ENCODE data around the gene CREB3L2.
"Not testable (repeated sequence)": the region's sequence is repeated elsewhere in the genome, so short reads cannot be mapped to it uniquely, and the experiment has no call there.

The CREB3L2 gene

DNA sequence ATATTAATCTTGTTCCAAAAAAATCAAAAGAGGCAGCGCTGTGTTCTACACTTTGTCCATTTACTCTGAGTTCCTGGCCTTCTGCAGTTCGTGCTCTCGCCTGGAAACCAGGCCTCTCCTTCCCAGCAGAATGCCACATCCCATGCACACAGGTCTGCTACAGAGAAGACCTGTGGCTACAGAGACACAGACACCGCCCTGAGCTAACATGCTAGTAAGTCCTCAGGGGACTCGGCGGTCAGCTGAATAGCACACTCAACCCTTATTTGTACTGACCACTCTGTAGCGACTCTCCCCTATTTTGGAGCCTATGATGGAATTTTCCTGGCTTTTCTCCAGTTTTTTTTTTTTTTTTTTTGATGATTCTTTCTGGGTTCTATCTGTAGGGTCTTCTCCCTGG, 12.8 kb downstream of the CREB3L2 start:
- DNase-seq (ENCODE audit: low spot score) (no peak), FAIRE-seq (no peak)

DNA sequence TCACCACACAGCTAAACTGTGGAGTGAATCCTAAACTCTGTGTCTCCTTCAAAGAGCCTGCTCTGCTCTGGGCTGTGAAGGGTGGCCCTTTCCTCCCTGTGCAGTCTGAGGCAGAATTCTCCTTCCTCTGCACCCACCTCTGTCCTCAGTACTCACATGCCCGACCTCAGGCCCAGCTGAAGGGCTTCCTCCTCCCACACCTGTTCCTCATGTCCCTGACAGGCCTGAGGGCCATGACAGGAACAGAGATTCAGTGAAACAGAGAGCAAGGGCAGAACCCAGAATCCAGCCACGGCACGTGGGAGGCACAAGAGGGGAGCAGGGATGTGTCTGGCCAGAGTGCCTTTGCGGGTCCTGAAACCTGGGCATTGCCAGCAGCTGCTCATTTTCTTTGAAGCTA, 13.9 kb downstream of the CREB3L2 start:
- DNase-seq (ENCODE audit: low spot score) (no peak), FAIRE-seq (no peak)

DNA sequence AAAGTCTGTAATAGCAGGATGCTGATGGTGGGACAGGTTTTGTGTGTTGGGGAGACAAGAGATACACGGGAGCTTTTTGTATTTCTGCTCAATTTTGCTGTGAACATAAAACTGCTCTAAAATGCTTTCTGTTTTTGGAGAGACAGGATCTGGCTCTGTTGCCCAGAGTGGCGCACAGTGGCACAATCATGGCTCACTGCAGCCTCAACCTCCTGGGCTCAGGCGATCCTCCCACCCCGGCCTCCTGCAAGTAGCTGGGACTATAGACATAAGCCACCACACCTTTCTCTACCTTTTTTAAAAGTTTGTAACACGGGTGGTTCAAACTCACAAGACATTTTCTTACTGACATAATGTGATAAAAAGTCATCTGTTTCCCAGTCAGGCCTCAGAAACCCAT, 14.3 kb downstream of the CREB3L2 start:
- FAIRE-seq: no peak
- DNase-seq (ENCODE audit: low spot score): no peak

DNA sequence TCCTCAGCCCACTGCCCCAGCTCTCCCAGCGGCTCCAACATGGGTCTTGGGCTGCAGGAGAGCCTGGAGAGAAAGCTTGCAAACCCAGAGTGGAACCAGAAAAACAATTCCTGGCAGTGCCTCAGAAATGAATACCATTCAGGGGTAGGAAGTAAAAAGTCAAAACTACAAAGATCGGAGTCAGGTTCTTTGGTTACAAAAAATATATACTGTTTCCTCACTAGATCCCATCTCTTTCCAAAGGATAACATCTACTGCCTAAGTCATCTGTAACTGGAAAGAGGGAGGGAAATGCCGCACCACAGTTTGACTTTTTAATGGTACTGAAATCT, 14.9 kb downstream of the CREB3L2 start:
- no peak for FAIRE-seq
- DNase-seq (ENCODE audit: low spot score): no peak

DNA sequence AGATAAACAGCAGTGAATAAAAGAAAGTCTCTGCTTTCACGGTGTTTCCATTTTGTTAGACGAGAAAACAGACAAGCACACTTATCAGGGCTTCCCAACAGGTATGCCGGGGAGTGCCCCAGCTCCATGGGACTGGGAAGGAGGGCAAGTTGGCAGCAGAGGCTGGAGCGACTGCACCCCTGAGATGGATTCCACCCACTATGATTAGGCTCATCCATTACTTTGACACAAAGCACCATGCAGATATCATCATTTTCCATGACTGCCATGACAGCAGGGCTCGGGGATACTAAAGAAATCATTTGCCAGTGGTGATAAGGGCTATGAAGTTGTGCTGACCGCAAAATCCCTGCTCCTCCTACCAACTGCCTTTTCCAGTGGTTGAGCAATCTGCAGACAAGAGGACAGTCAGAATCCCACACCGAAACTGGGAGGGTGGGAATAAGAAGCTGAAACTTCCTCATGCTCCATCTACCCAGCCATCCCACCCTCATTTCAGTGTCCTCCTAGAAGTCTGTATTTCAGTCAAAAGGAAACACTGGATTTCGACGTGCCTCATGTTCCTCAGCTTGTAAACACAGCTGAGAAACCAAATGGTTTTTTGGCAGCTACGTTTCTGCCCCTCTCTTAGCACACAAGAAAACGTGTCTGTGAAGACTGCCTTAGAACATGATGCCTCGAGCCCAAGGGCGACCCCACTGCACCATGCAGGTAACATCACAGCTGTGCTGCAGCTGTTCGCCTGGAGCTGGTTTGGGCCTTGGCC, 15.5 kb downstream of the CREB3L2 start:
- peak; percentile 95 for FAIRE-seq

DNA sequence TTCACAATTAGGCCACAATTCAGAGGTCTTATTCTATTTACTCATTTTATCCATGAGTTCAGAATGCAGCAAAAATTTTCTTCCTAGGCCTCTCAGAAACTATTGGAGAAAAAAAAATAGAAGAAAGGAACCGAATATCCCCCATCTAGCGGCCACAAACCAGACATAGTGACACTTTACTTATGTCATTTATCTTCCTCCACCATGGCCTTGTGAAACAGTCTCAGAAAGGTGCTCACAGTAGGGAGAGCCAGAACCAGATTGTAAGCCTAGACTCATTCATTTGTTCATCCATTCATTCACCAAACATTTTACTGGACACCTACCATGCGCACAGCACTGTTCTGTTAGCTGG, 16.0 kb downstream of the CREB3L2 start:
- DNase-seq (ENCODE audit: low spot score): no peak
- FAIRE-seq: no peak

More for the DNA sequence above, 15.5 kb downstream of the CREB3L2 start:
- DNase-seq (ENCODE audit: low spot score): peak; percentile 96

DNA sequence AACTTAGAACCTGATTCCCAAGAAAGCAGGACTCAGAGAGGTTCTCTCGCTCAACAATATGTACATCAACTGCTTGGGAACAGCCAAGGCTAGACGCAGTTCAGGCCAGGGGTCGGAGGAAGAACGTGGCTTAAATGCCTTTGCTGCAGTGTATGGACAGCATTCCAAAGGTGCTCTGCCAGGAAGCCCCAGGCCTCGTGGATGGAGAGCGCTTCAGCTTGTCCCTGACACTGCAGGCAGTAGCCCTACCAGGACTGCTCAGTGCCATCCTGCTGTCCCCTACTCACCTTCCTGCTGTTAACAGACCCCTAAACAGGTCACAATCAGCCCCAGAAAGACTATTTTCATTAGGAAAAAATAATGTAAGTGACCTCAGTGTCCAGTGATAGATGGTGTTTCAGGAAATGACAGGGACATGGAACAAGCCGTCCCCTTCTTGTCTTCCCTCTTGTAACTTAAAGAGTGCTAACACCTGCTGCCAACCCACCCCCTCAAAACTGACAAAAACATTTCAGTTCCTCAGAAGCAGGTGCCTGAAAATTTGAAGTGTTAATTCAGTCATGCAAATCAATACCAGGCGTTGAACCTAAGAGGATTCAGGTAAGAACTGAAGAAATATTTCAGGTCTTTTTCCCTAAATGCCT, 16.5 kb downstream of the CREB3L2 start:
- no peak for DNase-seq (ENCODE audit: low spot score)
- FAIRE-seq: no peak

DNA sequence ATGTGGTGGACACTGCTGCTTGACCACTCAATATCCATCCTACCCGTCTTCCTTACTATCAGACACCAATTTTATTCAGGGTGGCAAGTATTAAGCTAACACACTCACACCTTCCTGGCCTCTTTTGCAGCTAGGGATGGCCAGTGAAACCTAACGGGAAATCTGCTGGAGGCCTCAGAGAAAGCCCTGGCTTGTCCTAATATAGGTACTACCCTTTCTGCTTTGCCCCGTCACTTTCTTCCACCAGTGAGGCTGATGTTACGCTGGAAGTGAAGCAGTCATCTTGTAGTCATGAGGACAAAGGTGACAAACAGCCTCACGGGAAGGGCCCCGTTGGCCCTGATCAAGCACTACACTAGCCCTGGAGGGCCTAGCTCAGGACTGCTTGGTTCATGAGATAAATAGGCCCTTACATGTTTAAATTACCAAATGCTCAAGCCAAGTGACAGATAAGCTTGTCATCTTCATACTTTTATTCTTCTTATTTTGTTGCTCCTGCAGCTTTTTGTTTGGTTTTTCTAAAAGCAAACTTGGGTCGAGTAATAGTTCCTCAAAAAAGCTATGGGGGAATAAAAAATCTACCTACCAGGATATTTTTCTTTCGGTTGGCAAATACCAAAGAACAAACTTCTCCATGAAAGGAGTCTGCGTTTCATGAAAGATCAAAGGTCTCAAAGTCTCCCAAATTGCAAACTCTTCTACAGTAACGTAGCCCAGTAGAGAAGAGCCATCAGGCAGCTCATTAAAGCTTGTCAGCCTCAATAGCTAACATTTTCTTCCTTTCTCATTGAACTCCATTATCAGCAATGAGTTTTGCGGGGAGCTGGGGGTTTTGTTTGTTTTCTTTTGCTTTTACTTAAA, 17.5 kb downstream of the CREB3L2 start:
- FAIRE-seq (no peak), DNase-seq (ENCODE audit: low spot score) (no peak)

DNA sequence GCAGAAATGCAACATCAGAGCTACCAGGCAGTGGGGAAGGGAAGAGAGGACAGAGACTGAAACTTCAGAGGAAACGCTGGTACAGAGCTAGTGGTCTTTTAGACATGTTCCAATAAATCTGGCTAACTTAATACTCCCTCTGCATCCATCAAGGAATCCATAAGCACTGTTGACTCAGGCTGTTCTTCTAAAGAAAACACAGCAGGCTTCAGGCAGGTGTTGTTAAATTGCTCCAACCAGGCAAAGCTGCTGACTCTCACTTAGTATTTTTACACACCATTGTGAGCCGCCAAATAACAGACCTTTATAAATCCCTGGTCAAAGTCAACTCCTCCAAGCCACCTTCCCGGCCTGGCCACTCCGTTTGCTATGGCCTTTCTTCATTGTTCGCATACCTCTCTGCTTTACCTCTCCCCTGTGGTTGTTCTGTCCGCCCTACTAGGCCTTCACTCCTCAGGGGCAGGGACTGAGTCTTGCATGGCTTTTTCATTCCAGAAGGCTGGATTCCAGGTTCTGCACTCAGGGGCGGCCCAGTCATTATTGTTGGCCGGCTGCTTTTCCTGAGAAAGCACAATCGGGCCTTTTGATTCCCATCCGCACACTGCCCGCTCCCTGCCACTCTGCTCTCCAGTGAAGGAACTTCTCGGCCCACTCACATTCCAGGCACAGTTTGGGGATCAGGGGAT, 18.4 kb downstream of the CREB3L2 start:
- no peak for DNase-seq (ENCODE audit: low spot score)
- no peak for FAIRE-seq

DNA sequence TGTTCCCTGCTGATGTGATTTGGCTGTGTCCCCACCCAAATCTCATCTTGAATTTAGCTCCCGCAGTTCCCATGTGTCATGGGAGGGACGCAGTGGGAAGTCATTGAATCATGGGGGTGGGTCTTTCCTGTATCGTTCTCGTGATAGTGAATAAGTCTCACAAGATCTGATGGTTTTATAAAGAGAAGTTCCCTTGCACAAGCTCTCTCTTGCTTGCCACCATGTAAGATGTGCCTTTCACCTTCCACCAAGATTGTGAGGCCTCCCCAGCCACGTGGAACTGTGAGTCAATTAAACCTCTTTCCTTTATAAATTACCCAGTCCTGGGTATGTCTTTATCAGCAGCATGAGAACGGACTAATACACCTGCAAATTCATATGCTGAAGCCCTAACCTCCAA, 19.5 kb downstream of the CREB3L2 start:
- not testable (repeated sequence) for DNase-seq (ENCODE audit: low spot score); FAIRE-seq

DNA sequence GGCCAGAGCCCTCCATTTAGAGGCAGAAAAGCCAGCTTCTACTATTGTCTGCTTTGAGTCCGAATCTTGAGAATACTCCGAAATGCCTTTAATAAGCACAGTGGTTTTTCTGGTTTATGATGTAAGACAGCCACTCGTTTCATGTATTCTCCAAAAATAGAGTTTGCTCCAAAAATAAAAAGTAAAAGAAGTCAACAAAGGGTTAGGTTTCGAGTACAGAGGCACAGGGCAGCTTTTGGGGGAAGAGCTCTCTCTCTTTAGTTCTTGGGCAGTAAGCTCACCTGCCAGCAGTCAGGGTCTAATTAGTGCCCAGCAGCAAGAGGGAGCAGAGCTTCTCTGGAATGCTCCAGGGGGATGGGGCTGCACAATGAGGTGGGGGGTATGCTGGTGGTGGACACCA, 20.2 kb downstream of the CREB3L2 start:
- DNase-seq (ENCODE audit: low spot score) (no peak), FAIRE-seq (no peak)

DNA sequence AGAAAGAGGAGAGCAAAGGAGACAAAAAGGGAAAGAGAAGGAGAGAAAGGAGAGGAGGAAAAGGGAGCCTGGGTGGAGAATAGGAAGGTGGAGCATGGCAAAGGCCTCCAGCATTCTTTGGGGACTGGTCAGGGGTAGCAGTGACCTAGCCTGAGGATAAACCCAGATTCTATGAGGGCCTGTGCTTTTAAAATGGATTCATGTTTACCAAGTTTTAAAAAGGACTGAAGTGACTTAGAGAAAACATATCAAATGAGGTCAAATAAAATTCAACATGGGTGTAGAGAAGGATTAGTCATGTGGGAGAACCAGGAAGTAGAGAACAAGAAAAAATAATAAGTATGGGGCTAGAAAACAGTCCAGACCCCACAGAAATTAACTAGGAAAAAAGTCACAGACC, 20.7 kb downstream of the CREB3L2 start:
- FAIRE-seq (no peak), DNase-seq (ENCODE audit: low spot score) (no peak)

DNA sequence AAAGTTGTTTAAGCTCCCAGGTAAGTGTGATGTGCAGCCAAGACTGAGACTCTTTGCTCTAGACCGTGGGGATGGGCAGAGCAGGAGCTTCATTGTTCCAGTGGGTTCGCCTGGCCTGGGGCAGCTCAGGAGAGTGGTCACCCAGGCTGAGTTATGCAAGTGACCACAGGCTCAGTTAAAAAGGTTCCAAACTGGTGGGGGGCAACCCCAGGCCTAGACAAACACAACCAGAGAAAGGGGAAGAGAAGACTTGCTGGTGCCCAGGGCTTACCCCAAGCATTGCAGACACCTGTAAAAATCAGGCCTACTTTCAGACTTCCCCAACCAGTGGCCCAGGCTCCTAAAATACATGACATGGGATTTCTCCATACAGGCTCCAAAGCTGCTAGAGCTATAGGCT, 21.6 kb downstream of the CREB3L2 start:
- FAIRE-seq (no peak), DNase-seq (ENCODE audit: low spot score) (no peak)

DNA sequence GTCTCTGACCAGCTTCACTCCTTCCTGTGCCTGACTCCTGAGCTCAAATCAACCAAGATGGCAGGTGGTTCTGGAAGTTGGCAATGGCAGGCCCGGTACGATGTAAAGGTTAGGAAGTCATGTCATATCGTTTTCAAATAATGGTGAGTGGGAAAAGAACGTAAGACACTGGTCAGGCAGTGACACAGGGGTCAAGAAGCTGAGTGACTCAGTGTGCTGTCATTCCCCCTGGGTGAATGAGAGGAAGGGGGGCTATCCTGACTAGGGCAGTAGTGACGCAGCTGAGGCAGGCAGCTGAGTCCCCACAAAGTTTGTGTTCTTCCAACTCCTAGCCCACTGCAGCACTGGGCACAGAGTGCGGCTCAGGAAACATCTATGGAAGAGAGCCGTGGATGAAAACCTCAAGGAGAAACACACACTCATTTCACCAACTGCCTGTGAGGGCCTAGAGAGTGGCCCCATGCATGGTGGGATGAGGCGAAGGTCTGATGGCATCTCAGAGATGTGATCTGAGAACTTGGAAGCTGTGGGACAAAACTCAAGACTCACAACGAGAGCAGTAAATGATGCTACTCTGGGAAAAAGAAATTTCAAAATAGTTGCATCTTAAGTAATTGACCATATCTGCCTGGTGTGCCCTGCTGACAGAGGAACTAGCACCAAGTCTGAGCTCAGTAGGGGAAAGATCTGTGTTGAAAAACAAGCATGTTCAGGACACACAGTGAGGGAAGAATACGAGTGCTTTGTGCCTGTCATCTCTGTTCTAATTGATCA, 23.2 kb downstream of the CREB3L2 start:
- FAIRE-seq: peak; percentile 94
- DNase-seq (ENCODE audit: low spot score): peak; percentile 99

DNA sequence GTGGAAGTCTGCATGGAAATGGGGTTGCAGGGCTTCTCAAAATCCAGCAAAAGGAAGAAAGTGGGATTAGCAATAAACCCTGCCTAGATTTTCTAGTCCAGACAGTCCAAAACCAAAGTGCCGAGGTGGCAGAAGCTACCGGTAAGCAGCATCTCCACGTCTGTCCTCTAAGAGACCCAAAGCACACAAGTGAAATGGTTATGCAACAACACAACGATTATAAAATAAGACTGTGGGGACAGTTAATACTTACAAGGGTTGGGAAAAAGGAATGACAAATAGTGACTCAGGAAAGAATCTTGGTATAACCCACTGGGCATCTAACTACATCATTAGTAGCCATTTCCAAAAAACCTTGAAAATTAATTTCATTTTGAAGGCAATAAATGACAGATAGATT, 24.7 kb downstream of the CREB3L2 start:
- peak; percentile 61 for DNase-seq (ENCODE audit: low spot score)

DNA sequence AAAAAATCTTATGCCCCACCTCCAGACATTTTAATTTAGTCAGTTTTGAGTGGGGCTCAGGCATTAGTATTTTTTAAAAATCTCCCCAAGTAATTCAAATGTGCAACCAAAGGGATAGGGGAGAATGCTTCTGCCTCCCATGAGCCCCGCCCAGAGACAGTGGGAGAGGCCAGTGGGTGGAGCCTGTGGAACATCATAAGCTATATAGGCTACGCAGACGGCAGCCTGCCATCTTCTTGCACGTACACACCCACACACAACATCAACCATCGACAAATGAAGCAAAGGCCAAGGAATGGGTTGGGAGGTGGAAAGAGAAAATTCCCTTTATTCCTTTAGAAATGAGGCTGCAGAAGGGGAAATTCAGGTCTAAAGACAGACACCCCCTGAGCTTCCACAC, 25.2 kb downstream of the CREB3L2 start:
- no peak for FAIRE-seq
- DNase-seq (ENCODE audit: low spot score): no peak

More for the DNA sequence above, 24.7 kb downstream of the CREB3L2 start:
- FAIRE-seq: peak; percentile 76

DNA sequence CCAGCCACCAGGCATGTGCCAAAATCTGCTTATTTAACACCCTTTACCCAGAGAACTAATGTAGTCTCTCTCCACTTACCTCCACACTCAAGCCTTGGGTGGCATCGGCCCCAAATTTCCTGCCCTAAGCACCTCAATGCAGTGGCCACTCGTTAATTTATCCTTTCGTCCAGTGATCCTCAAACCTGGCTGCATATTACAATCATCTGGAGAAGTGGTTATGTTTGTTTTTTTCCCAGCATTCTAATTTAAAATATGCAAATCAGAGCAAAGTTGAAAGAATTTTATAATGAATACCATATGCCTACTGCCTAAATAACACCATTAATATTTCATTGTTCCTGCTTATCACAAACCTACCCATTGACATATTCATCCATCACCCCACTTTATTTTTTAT, 25.7 kb downstream of the CREB3L2 start:
- FAIRE-seq (no peak), DNase-seq (ENCODE audit: low spot score) (no peak)

DNA sequence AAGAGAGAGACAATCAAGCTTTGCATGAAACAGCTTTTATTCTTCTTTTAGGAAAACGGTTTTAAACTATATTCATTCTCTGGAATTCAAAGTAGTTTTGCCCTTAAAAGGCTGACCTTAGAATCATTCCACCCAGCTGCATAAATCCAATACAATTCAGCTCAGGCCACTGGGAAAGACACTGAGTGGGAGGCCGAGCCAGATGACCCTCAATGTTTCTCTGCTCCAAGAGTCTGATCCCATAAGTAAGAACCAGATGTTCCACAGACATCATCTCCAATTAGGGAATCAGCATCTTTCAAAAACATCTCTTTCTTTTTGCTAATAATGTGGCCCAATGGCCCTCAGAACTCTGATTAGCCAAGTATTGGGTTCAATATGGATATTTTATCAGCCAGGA, 26.1 kb downstream of the CREB3L2 start:
- DNase-seq (ENCODE audit: low spot score): no peak
- FAIRE-seq: no peak

DNA sequence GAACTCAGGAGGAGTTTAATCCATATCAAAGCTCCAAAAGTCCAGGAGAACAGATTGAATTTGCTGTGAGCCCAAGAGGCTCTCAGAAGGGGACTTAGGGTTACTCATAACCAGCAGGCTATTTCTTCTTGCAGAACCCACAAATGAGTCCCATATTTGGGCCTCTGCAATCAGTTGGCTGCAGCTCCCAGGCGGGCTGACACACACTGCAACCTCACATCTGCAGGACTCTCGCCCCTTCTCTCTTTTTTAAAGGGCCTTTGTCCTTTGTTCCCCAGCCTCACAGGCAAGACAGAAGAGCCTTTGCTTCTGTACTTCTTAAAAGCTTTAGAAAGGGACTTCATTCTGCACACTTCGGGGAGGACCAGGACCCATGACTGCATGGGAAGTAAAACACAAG, 26.7 kb downstream of the CREB3L2 start:
- no peak for DNase-seq (ENCODE audit: low spot score)
- FAIRE-seq: no peak

DNA sequence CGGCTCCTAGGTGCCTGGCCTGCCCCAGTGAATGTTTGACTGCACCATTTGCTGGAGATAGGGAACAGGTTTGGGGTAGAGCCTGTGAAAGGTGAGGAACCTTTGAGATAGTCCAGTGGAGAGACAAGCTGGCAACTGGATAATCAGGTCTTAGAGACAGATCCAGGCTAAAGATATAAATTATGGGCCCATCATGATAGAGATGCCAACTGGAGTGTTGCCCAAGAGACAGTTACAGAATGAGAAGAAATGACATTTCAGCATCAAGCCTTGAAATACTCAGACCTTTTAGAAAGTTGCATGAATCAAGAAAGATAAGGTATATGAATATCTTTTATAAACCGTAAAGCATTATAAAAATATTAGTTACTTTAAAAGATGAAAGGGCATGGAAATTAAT, 27.1 kb downstream of the CREB3L2 start:
- FAIRE-seq: no peak
- DNase-seq (ENCODE audit: low spot score): no peak

Measured in RCC 7860 (cell line).